K562 (cell line): ENCODE results near the gene CCNO. TPM values are rescaled to one million over a fixed set of nuclear protein-coding genes. Genes with fewer than 3 reads are reported as not detected.

Experiments used
- AFF1 ChIP-seq, 2 experiments: fragments of 450-650 bp; IDR thresholded peaks; 2 replicates each; pipeline ENCODE4 v1.6.1; 2018; ENCODE audit warnings: mild to moderate bottlenecking in 2 of 2, low read depth in 1 of 2; ENCODE audit not compliant: partially characterized antibody in 2 of 2
- BCL6 ChIP-seq: fragments of 250-450 bp; sonication (Bioruptor Pico); IDR thresholded peaks from 2 replicates; pipeline ENCODE4 v1.4.0; 2020
- CBFB ChIP-seq: sonication (generic); formaldehyde crosslinking; IDR thresholded peaks from 2 replicates; pipeline ENCODE4 v1.4.0; 2020; ENCODE audit warnings: mild to moderate bottlenecking, missing genetic modification reagents
- ELF2 ChIP-seq: fragments of 250-450 bp; sonication (Bioruptor Pico); IDR thresholded peaks from 2 replicates; pipeline ENCODE4 v1.5.0; 2021; ENCODE audit warnings: mild to moderate bottlenecking
- ELK3 ChIP-seq: fragments of 450-650 bp; formaldehyde crosslinking; IDR thresholded peaks from 2 replicates; pipeline ENCODE4 v1.4.0; 2020; ENCODE audit warnings: mild to moderate bottlenecking
- MAZ ChIP-seq, 2 experiments: fragments of 450-650 bp in 1 of 2; sonication (generic) in 1 of 2; formaldehyde crosslinking; IDR thresholded peaks in 1 of 2; conservative IDR thresholded peaks in 1 of 2; 2 replicates each; pipeline versions ENCODE4 v1.4.0 to v1.5.0; 2020; ENCODE audit warnings: mild to moderate bottlenecking in 1 of 2, missing genetic modification reagents in 1 of 2
- NKRF ChIP-seq: fragments of 450-650 bp; IDR thresholded peaks from 2 replicates; pipeline ENCODE4 v1.6.1; 2016; ENCODE audit warnings: borderline replicate concordance
- PHB2 ChIP-seq: fragments of 450-650 bp; IDR thresholded peaks from 2 replicates; pipeline ENCODE4 v1.6.1; 2017; ENCODE audit warnings: low read depth
- PHF8 ChIP-seq: fragments of 200-600 bp; sonication (generic); IDR thresholded peaks from 2 replicates; pipeline ENCODE4 v1.6.1; 2012; ENCODE audit warnings: mixed run types, mild to moderate bottlenecking, inconsistent platforms, low read length, moderate library complexity, borderline replicate concordance
- POLR3A ChIP-seq: IDR thresholded peaks from 2 replicates; pipeline ENCODE4 v1.6.1; 2011; ENCODE audit warnings: borderline replicate concordance, mild to moderate bottlenecking, moderate library complexity; ENCODE audit not compliant: insufficient read length, insufficient read depth; ENCODE audit errors: extremely low read depth
- RNF2 ChIP-seq: sonication (generic); IDR thresholded peaks from 2 replicates; pipeline ENCODE4 v1.6.1; 2016
- SAP30 ChIP-seq: fragments of 200-600 bp; sonication (generic); IDR thresholded peaks from 2 replicates; pipeline ENCODE4 v1.6.1; 2012; ENCODE audit warnings: borderline replicate concordance, low read depth, mild to moderate bottlenecking, moderate library complexity, low read length, control low read depth, inconsistent platforms; ENCODE audit not compliant: insufficient read depth, poor library complexity, severe bottlenecking
- SMARCC2 ChIP-seq: fragments of 450-650 bp; IDR thresholded peaks from 2 replicates; pipeline ENCODE4 v1.6.1; 2017; ENCODE audit warnings: antibody characterized with exemption, moderate library complexity, mild to moderate bottlenecking, low read depth
- SNRNP70 ChIP-seq: fragments of 200-400 bp; formaldehyde crosslinking; optimal IDR thresholded peaks from 2 replicates; pipeline ENCODE3; 2017; ENCODE audit warnings: low read depth, low read length
- U2AF1 ChIP-seq: fragments of 200-400 bp; formaldehyde crosslinking; optimal IDR thresholded peaks from 2 replicates; pipeline ENCODE3; 2017; ENCODE audit warnings: mild to moderate bottlenecking, low read depth, low read length, moderate library complexity
- YY1 ChIP-seq, 3 experiments: IDR thresholded peaks; 2 replicates each; pipeline ENCODE4 v1.6.1; 2011; ENCODE audit warnings: low read length in 2 of 3, mild to moderate bottlenecking in 2 of 3, moderate library complexity in 2 of 3, borderline replicate concordance in 1 of 3, control low read depth in 1 of 3, low read depth in 1 of 3; ENCODE audit not compliant: insufficient read depth in 3 of 3, insufficient replicate concordance in 2 of 3, control insufficient read depth in 1 of 3, insufficient read length in 1 of 3; ENCODE audit errors: extremely low read depth in 1 of 3
- ZBTB1 ChIP-seq: sonication (generic); formaldehyde crosslinking; IDR thresholded peaks from 2 replicates; pipeline ENCODE4 v1.8.1; 2023; ENCODE audit warnings: missing genetic modification reagents, low read depth, mild to moderate bottlenecking, borderline replicate concordance
- ZNF124 ChIP-seq: sonication (generic); formaldehyde crosslinking; IDR thresholded peaks from 2 replicates; pipeline ENCODE4 v1.8.1; 2022; ENCODE audit warnings: missing genetic modification reagents
- polyA plus RNA-seq, 8 experiments: library from polyadenylated mRNA; depleted of rRNA in 4 of 8; stranded (reverse) in 5 of 8; unstranded in 3 of 8; fragments of >200 nt; fragmentation: Nextera tagmentation in 2 of 8; fragmentation: Illumina TruSeq in 1 of 8; extraction: Ambion mirVana in 2 of 8; extraction: Trizol in 1 of 8; gene quantifications; 2 replicates each; pipeline versions ENCODE4 v1.2.1 to v1.2.3, GENCODE V29; 2011 to 2014; ENCODE audit warnings: inconsistent platforms in 1 of 8, missing spikeins in 1 of 8
- total RNA-seq, 7 experiments: library from RNA; depleted of rRNA in 6 of 7; stranded (reverse); fragments of >200 nt in 6 of 7; fragmentation: Illumina TruSeq in 2 of 7; extraction: Trizol in 2 of 7; gene quantifications; 2 replicates each; pipeline versions ENCODE4 v1.2.1 to v1.2.3, GENCODE V29; 2011 to 2021; ENCODE audit warnings: low replicate concordance in 1 of 7

Gene CCNO
- total and polyA plus RNA-seq, 9 of the 15 experiments (the other 6 are each of a cell fraction or from before 2014, with no cell fraction given): 0.08 to 3.1 (median 0.29) TPM

GRCh38 chr5:55226027-55226933 lies 7.1 kb downstream of the CCNO start (continued):
- TF ChIP-seq AFF1 (IDR thresholded peaks at IDR 0.05; ENCODE audit: low read depth in 1 of 2, partially characterized antibody in 2 of 2): no peak
- TF ChIP-seq ZBTB1 (CRISPR knock-in tag): 0 out of 2 replicates have a peak, but pooled peaks have one; percentile 16
- TF ChIP-seq YY1 (IDR thresholded peaks at IDR 0.05; ENCODE audit: borderline replicate concordance in 1 of 3, control insufficient read depth in 1 of 3, extremely low read depth in 1 of 3, insufficient read depth in 3 of 3, insufficient read length in 1 of 3, insufficient replicate concordance in 2 of 3, low read depth in 1 of 3, low read length in 2 of 3): peak in 2 of 3 experiments; percentile 48 to 81
- peak in 1 of 2 experiments; percentile 23; a peak in 1 of 4 replicates for TF ChIP-seq MAZ (CRISPR knock-in tag; conservative IDR thresholded peaks at IDR 0.05 in 1 of 2, IDR thresholded peaks at IDR 0.05 in 1 of 2)
- 0 out of 2 replicates have a peak, but pooled peaks have one; percentile 21 for TF ChIP-seq RNF2
- TF ChIP-seq SAP30: no peak
- TF ChIP-seq PHB2: no peak
- no peak for TF ChIP-seq ZNF124
- TF ChIP-seq SMARCC2: no peak
- no peak for TF ChIP-seq NKRF
- TF ChIP-seq PHF8: no peak; the same call in 1 of the 2 replicates
- peak; percentile 42 for TF ChIP-seq U2AF1
- no peak for TF ChIP-seq POLR3A
- no peak for TF ChIP-seq ELF2 (CRISPR knock-in tag)
- no peak for TF ChIP-seq ELK3
- TF ChIP-seq CBFB: peak; percentile 75; the same call in 1 of the 2 replicates
- TF ChIP-seq BCL6 (CRISPR knock-in tag): no peak
- no peak for TF ChIP-seq SNRNP70
